ENCODE measurements around the gene TRIP6.

Gene TRIP6

GRCh38 chr7:100859856-100860255, 7.3 kb upstream of the TRIP6 start:
- no peak overlapping the region for H3K4me3 ChIP-seq (ENCODE audit: low read depth, low read length)
- ChIA-PET POLR2A (no interaction called here), CTCF (interaction anchor here (6.0 kb wide), 1 partner anchor 154 kb away, joined by 28 read pairs; the partner anchor contains the start of gene POP7)
- no peak for TF ChIP-seq CTCF (IDR thresholded peaks at IDR 0.05; ENCODE audit: insufficient read depth, low read length, missing control alignments)
- DNase-seq (ENCODE audit: low read depth, low spot score) = no peak

- POLR2A ChIA-PET = no interaction called here
- no peak for TF ChIP-seq CTCF (IDR thresholded peaks at IDR 0.05; ENCODE audit: insufficient read depth, low read length, missing control alignments)
- CTCF ChIA-PET = interaction anchor here (1.5 kb wide), 1 partner anchor 9 kb away, joined by 12 read pairs; the partner anchor contains the start of gene SLC12A9
- no peak for DNase-seq (ENCODE audit: low read depth, low spot score)
- no peak overlapping the region for H3K4me3 ChIP-seq (ENCODE audit: low read depth, low read length)
These were observed 6.2 kb upstream of the TRIP6 start for GRCh38 chr7:100860702-100861615.

GRCh38 chr7:100861616-100861985, 5.6 kb upstream of the TRIP6 start:
- TF ChIP-seq CTCF (IDR thresholded peaks at IDR 0.05; ENCODE audit: insufficient read depth, low read length, missing control alignments) = no peak
- no peak for DNase-seq (ENCODE audit: low read depth, low spot score)
- ChIA-PET CTCF (interaction anchor here (1.5 to 1.7 kb wide), 2 partner anchors 9 to 157 kb away, joined by 4 to 12 read pairs; partner anchors contain the start of gene SLC12A9), POLR2A (no interaction called here)
- H3K4me3 ChIP-seq (ENCODE audit: low read depth, low read length) = no peak overlapping the region

- POLR2A ChIA-PET = interaction anchor here (1.9 kb wide), 1 partner anchor 158 kb away, joined by 5 read pairs; the partner anchor contains the start of gene POP7
- no peak for DNase-seq (ENCODE audit: low read depth, low spot score)
- H3K4me3 ChIP-seq (ENCODE audit: low read depth, low read length) = no peak overlapping the region
- no peak for TF ChIP-seq CTCF (IDR thresholded peaks at IDR 0.05; ENCODE audit: insufficient read depth, low read length, missing control alignments)
- CTCF ChIA-PET = interaction anchor here (1.4 to 2.9 kb wide), 3 partner anchors 11 to 158 kb away, joined by 4 to 15 read pairs (median 4); partner anchors contain the start of gene SLC12A9
These were observed 3.7 kb upstream of the TRIP6 start for GRCh38 chr7:100863406-100863950.

GRCh38 chr7:100864263-100864845, 2.8 kb upstream of the TRIP6 start:
- CTCF ChIA-PET = interaction anchor here (0.7 to 2.9 kb wide), 4 partner anchors 10 to 173 kb away, joined by 4 to 15 read pairs (median 4); partner anchors contain the start of gene SLC12A9
- no peak for DNase-seq (ENCODE audit: low read depth, low spot score)
- POLR2A ChIA-PET = interaction anchor here (0.7 to 1.9 kb wide), 2 partner anchors 12 to 159 kb away, joined by 4 to 5 read pairs; partner anchors contain the start of genes POP7 and SLC12A9
- no peak for TF ChIP-seq CTCF (IDR thresholded peaks at IDR 0.05; ENCODE audit: insufficient read depth, low read length, missing control alignments)
- H3K4me3 ChIP-seq (ENCODE audit: low read depth, low read length) = no peak overlapping the region
